HepG2 (cell line): ENCODE data around the gene TIMM44.

ENCODE experiments used
- CHD2 ChIP-seq: IDR thresholded peaks from 2 replicates; pipeline ENCODE4 v1.6.1; 2011; ENCODE audit warnings: low read depth, low read length, improper control_type of control experiment
- EZH2 ChIP-seq: conservative IDR thresholded peaks from 2 replicates; pipeline ENCODE4 v1.6.1; 2012; ENCODE audit warnings: mild to moderate bottlenecking, low read depth, low read length, moderate library complexity
- FOXA1 ChIP-seq, 2 experiments: fragments of 450-650 bp in 1 of 2; sonication (generic) in 1 of 2; formaldehyde crosslinking in 1 of 2; IDR thresholded peaks; 2 replicates each; pipeline versions ENCODE4 v1.4.0 to v1.6.1; 2016 to 2020; ENCODE audit warnings: missing genetic modification reagents in 1 of 2
- HIVEP1 ChIP-seq: sonication (generic); formaldehyde crosslinking; IDR thresholded peaks from 2 replicates; pipeline ENCODE4 v1.4.0; 2020; ENCODE audit warnings: mild to moderate bottlenecking, missing genetic modification reagents
- KLF6 ChIP-seq: IDR thresholded peaks from 2 replicates; pipeline ENCODE4 v1.8.0; 2016; ENCODE audit warnings: missing biosample characterization, missing genetic modification reagents
- MAFG ChIP-seq: sonication (generic); formaldehyde crosslinking; IDR thresholded peaks from 2 replicates; pipeline ENCODE4 v1.5.1; 2020; ENCODE audit warnings: mild to moderate bottlenecking, missing genetic modification reagents
- MAFK ChIP-seq, 2 experiments: IDR thresholded peaks in 1 of 2; conservative IDR thresholded peaks in 1 of 2; 2 replicates each; pipeline ENCODE4 v1.6.1; 2011; ENCODE audit warnings: improper control_type of control experiment in 2 of 2, low read length in 2 of 2
- TRIM24 ChIP-seq: sonication (generic); formaldehyde crosslinking; IDR thresholded peaks from 2 replicates; pipeline ENCODE4 v1.8.0; 2022; ENCODE audit warnings: mild to moderate bottlenecking, missing genetic modification reagents
- ZFX ChIP-seq: sonication (generic); formaldehyde crosslinking; IDR thresholded peaks from 2 replicates; pipeline ENCODE4 v1.4.0; 2020; ENCODE audit warnings: mild to moderate bottlenecking, low read depth, missing genetic modification reagents, moderate library complexity
- ZNF282 ChIP-seq: fragments of 450-650 bp; IDR thresholded peaks from 2 replicates; pipeline ENCODE4 v1.6.1; 2018; ENCODE audit not compliant: partially characterized antibody
- ZNF44 ChIP-seq: sonication (generic); formaldehyde crosslinking; IDR thresholded peaks from 2 replicates; pipeline ENCODE4 v1.5.1; 2020; ENCODE audit warnings: mild to moderate bottlenecking, missing genetic modification reagents
- ZZZ3 ChIP-seq: sonication (generic); formaldehyde crosslinking; IDR thresholded peaks from 2 replicates; pipeline ENCODE4 v1.4.0; 2020; ENCODE audit warnings: missing genetic modification reagents, mild to moderate bottlenecking, borderline replicate concordance
- TF ChIP-seq, protein P1 (sequence below): IDR thresholded peaks from 2 replicates; pipeline ENCODE4 v1.6.1; 2012; ENCODE audit warnings: inconsistent platforms
- TF ChIP-seq, protein P2 (sequence below): sonication (generic); formaldehyde crosslinking; IDR thresholded peaks from 2 replicates; pipeline ENCODE4 v1.5.0; 2020; ENCODE audit warnings: mild to moderate bottlenecking, missing genetic modification reagents, moderate library complexity

DNA sequence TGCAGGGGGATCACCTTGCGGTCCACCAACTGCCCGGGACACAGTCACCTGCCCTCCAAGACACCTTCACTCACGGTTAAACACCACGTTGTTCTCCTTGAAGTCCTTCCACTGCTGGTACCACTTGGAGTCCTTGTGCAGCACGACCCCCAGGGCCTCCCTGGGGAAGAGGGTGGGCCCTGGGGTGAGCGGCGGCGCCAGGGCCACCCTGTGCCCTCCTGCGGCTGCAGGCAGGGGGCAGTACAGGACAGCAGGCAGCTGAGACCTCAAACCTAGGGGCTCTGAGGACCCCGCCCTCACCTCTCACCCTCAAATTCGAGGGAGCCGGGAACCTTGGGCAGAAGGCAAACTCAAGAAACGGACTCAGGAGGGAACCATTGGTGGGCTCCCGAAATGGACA is 10.1 kb downstream of the TIMM44 start:
- TF ChIP-seq MAFK (conservative IDR thresholded peaks at IDR 0.05 in 1 of 2, IDR thresholded peaks at IDR 0.05 in 1 of 2; ENCODE audit: low read length in 2 of 2), result no peak
- TF ChIP-seq KLF6 (CRISPR knock-in tag), result no peak
- no peak for TF ChIP-seq CHD2
- no peak for TF ChIP-seq EZH2
- TF ChIP-seq ZFX (CRISPR knock-in tag), result no peak
- TF ChIP-seq HIVEP1 (CRISPR knock-in tag), result no peak
- TF ChIP-seq, protein P1, sequence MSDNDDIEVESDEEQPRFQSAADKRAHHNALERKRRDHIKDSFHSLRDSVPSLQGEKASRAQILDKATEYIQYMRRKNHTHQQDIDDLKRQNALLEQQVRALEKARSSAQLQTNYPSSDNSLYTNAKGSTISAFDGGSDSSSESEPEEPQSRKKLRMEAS, result no peak
- TF ChIP-seq ZZZ3 (CRISPR knock-in tag), result no peak
- TF ChIP-seq ZNF44 (CRISPR knock-in tag), result no peak
- TF ChIP-seq, protein P2, sequence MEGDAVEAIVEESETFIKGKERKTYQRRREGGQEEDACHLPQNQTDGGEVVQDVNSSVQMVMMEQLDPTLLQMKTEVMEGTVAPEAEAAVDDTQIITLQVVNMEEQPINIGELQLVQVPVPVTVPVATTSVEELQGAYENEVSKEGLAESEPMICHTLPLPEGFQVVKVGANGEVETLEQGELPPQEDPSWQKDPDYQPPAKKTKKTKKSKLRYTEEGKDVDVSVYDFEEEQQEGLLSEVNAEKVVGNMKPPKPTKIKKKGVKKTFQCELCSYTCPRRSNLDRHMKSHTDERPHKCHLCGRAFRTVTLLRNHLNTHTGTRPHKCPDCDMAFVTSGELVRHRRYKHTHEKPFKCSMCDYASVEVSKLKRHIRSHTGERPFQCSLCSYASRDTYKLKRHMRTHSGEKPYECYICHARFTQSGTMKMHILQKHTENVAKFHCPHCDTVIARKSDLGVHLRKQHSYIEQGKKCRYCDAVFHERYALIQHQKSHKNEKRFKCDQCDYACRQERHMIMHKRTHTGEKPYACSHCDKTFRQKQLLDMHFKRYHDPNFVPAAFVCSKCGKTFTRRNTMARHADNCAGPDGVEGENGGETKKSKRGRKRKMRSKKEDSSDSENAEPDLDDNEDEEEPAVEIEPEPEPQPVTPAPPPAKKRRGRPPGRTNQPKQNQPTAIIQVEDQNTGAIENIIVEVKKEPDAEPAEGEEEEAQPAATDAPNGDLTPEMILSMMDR (CRISPR knock-in tag), result peak; percentile 28; the same call in 1 of the 2 replicates
- TF ChIP-seq FOXA1 (IDR thresholded peaks at IDR 0.05), result no peak
- TF ChIP-seq FOXA1 (CRISPR knock-in tag; IDR thresholded peaks at IDR 0.05), result no peak
- TF ChIP-seq TRIM24 (CRISPR knock-in tag), result no peak
- no peak for TF ChIP-seq ZNF282
- no peak for TF ChIP-seq MAFG (CRISPR knock-in tag)
